Muscle layer of colon (tissue), 2 donors: Measurements from ENCODE around the gene SCGB1C2.
"Not testable (repeated sequence)": the region's sequence is repeated elsewhere in the genome, so short reads cannot be mapped to it uniquely, and the experiment has no call there.

ENCODE experiments used
- H3K27ac ChIP-seq: one replicate; pipeline ENCODE4 v1.7.0; 2013; ENCODE audit warnings: low read depth, mild to moderate bottlenecking, low read length, moderate library complexity
- H3K27me3 ChIP-seq, 2 donors: one replicate each; pipeline ENCODE4 v1.7.0; 2013; ENCODE audit warnings: low read length in 2 of 2, mild to moderate bottlenecking in 2 of 2; ENCODE audit not compliant: insufficient read depth in 2 of 2, control insufficient read depth in 1 of 2
- H3K36me3 ChIP-seq: one replicate; pipeline ENCODE4 v1.7.0; 2013; ENCODE audit warnings: mild to moderate bottlenecking, low read length; ENCODE audit not compliant: insufficient read depth
- H3K4me1 ChIP-seq: one replicate; pipeline ENCODE4 v1.7.0; 2013; ENCODE audit warnings: mild to moderate bottlenecking, low read length; ENCODE audit not compliant: insufficient read depth
- H3K4me3 ChIP-seq, 2 donors: one replicate each; pipeline ENCODE4 v1.7.0; 2013; ENCODE audit warnings: low read length in 2 of 2, low read depth in 1 of 2, mild to moderate bottlenecking in 1 of 2, moderate library complexity in 1 of 2
- H3K9ac ChIP-seq: one replicate; pipeline ENCODE4 v1.7.0; 2013; ENCODE audit warnings: low read length
- H3K9me3 ChIP-seq: one replicate; pipeline ENCODE4 v1.7.0; 2013; ENCODE audit warnings: mild to moderate bottlenecking, low read length
- donor health status: abdominal sarcoma.
- donor health status: Adenocarcinoma of cecum.

The SCGB1C2 gene

DNA sequence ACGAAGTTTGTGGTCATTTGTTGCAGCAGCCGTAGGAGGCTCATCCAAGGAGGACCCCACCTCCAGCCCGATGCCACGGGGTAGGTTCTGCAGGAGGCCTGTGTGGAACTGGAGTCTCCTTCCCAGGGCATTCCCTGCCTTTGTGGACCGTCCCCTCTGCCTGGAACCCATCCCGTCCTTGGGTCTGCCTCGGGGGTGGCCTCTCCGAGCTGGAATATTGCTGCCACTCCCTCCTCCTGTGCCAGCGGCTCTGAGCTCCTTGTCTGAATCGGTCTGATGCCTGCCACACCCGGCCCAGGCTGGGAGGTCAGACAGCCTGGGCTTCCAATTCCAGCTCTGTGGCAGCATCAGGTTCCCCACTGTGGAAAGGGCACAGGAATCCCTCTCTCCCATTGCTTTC is 25.3 kb downstream of the SCGB1C2 start:
- H3K4me1 ChIP-seq, result no peaks in the 10 kb centered on the region
- H3K36me3 ChIP-seq, result no peaks in the 10 kb centered on the region
- H3K9ac ChIP-seq, result no peak overlapping the region
- no peaks in the 10 kb centered on the region for H3K27me3 ChIP-seq
- no peak overlapping the region for H3K4me3 ChIP-seq
- H3K9me3 ChIP-seq, result no peaks in the 10 kb centered on the region
- H3K27ac ChIP-seq, result no peak overlapping the region

GRCh38 chr17:163514-164098 is 26.2 kb downstream of the SCGB1C2 start:
- no peak overlapping the region for H3K4me3 ChIP-seq
- no peaks in the 10 kb centered on the region for H3K4me1 ChIP-seq
- no peak overlapping the region for H3K27ac ChIP-seq
- no peaks in the 10 kb centered on the region for H3K27me3 ChIP-seq
- no peak overlapping the region for H3K9ac ChIP-seq
- no peaks in the 10 kb centered on the region for H3K36me3 ChIP-seq
- H3K9me3 ChIP-seq, result no peaks in the 10 kb centered on the region

- Histone ChIP-seq H3K4me3 (no peak overlapping the region), H3K9me3 (no peaks in the 10 kb centered on the region), H3K27me3 (no peaks in the 10 kb centered on the region), H3K4me1 (no peaks in the 10 kb centered on the region), H3K27ac (no peak overlapping the region), H3K36me3 (no peaks in the 10 kb centered on the region), H3K9ac (no peak overlapping the region)
Observed at GRCh38 chr17:164303-165235, 27.2 kb downstream of the SCGB1C2 start.

- H3K4me3 ChIP-seq, result no peak overlapping the region
- no peaks in the 10 kb centered on the region for H3K4me1 ChIP-seq
- H3K9ac ChIP-seq, result no peak overlapping the region
- no peaks in the 10 kb centered on the region for H3K9me3 ChIP-seq
- no peaks in the 10 kb centered on the region for H3K36me3 ChIP-seq
- H3K27me3 ChIP-seq, result no peaks in the 10 kb centered on the region
- H3K27ac ChIP-seq, result no peak overlapping the region
Observed at GRCh38 chr17:165939-166338, 28.6 kb downstream of the SCGB1C2 start.

DNA sequence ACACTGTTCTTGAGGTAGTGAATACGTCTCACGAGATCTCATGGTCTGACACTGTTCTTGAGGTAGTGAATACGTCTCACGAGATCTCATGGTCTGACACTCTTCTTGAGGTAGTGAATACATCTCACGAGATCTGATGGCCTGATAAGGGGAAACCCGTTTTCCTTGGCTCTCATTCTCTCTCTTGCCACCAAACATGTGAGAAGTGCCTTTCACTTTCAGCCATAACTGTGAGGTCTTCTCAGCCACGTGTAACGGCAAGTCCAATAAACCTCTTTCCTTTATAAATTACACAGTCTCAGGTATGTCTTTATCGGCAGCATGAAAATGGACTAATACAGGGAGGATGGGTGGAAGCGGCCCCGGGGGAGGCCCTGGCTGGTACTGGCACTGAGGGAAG is 31.2 kb downstream of the SCGB1C2 start:
- not testable (repeated sequence) for H3K27ac ChIP-seq, H3K36me3 ChIP-seq, H3K9me3 ChIP-seq, H3K4me3 ChIP-seq, H3K27me3 ChIP-seq, H3K9ac ChIP-seq, H3K4me1 ChIP-seq

- no peaks in the 10 kb centered on the region for H3K9me3 ChIP-seq
- H3K27me3 ChIP-seq, result no peaks in the 10 kb centered on the region
- no peak overlapping the region for H3K9ac ChIP-seq
- no peaks in the 10 kb centered on the region for H3K36me3 ChIP-seq
- no peaks in the 10 kb centered on the region for H3K4me1 ChIP-seq
- H3K27ac ChIP-seq, result no peak overlapping the region
- H3K4me3 ChIP-seq, result no peak overlapping the region
Observed at GRCh38 chr17:170130-170670, 32.8 kb downstream of the SCGB1C2 start.

DNA sequence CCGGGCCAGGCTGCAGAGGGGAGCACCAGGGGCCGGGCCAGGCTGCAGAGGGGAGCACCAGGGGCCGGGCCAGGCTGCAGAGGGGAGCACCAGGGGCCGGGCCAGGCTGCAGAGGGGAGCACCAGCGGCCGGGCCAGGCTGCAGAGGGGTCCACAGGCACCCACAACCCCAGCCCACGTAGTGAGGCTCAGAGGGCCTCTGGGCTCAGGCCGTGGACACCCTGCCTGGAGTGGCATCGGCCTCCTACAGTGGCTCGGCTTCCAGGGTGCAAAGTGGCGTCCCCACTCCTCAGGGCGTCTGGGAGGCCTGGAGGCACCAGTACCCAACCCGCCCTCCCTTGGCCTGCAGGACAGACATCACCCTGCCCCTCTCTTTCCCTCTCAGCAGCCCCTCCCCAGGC is 34.5 kb downstream of the SCGB1C2 start:
- Histone ChIP-seq H3K9me3 (no peaks in the 10 kb centered on the region), H3K4me1 (no peaks in the 10 kb centered on the region), H3K9ac (no peak overlapping the region), H3K36me3 (no peaks in the 10 kb centered on the region), H3K27ac (no peak overlapping the region), H3K27me3 (no peaks in the 10 kb centered on the region), H3K4me3 (no peak overlapping the region)

- no peak overlapping the region for H3K27ac ChIP-seq
- H3K27me3 ChIP-seq, result no peaks in the 10 kb centered on the region
- H3K4me1 ChIP-seq, result no peaks in the 10 kb centered on the region
- H3K9me3 ChIP-seq, result no peaks in the 10 kb centered on the region
- no peak overlapping the region for H3K4me3 ChIP-seq
- H3K36me3 ChIP-seq, result no peaks in the 10 kb centered on the region
- no peak overlapping the region for H3K9ac ChIP-seq
Observed at GRCh38 chr17:172401-172800, 35.0 kb downstream of the SCGB1C2 start.

GRCh38 chr17:173166-173911 is 36.0 kb downstream of the SCGB1C2 start:
- Histone ChIP-seq H3K9me3 (no peaks in the 10 kb centered on the region), H3K36me3 (no peaks in the 10 kb centered on the region), H3K27ac (no peak overlapping the region), H3K9ac (no peak overlapping the region), H3K27me3 (peaks cover 0 to 4% of the 10 kb centered on the region in 2 donors), H3K4me3 (no peak overlapping the region), H3K4me1 (no peaks in the 10 kb centered on the region)

DNA sequence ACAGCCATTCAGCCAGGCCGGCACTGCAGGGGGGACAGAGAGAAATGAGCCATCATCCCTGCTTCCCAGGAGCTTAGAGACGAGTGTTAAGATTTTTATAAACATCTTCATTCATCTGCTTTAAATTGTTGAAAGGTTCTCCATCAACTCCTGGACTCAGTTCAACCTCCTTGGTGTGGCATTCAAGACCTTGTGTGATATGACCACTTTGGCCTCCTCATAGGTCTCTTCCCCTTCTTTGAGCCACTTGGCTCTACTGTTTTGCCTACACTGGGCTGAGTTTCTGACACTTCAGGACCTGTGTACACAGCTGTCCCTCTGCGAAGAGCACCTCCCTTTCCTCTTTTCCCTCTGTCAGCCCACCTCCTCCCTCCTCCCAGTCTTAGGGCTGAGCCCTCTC is 39.8 kb downstream of the SCGB1C2 start:
- peaks cover 5 to 37% of the 10 kb centered on the region in 2 donors for H3K27me3 ChIP-seq
- H3K27ac ChIP-seq, result no peak overlapping the region
- H3K9ac ChIP-seq, result no peak overlapping the region
- no peaks in the 10 kb centered on the region for H3K4me1 ChIP-seq
- H3K4me3 ChIP-seq, result no peak overlapping the region
- H3K9me3 ChIP-seq, result no peaks in the 10 kb centered on the region
- H3K36me3 ChIP-seq, result no peaks in the 10 kb centered on the region

GRCh38 chr17:177762-178161 is 40.4 kb downstream of the SCGB1C2 start:
- no peaks in the 10 kb centered on the region for H3K4me1 ChIP-seq
- H3K27me3 ChIP-seq, result peaks cover 6 to 43% of the 10 kb centered on the region in 2 donors
- H3K9me3 ChIP-seq, result no peaks in the 10 kb centered on the region
- no peak overlapping the region for H3K27ac ChIP-seq
- H3K4me3 ChIP-seq, result no peak overlapping the region
- no peaks in the 10 kb centered on the region for H3K36me3 ChIP-seq
- H3K9ac ChIP-seq, result no peak overlapping the region
